KMS-11 (cell line): ENCODE results near the gene OSBP2.

Experiments used
- H2AFZ ChIP-seq: fragments of 200-600 bp; sonication (generic); 2 replicates; pipeline ENCODE4 v1.6.1; 2016; ENCODE audit warnings: antibody characterized with exemption, mixed run types, low read depth
- H3K27ac ChIP-seq: fragments of 200-600 bp; sonication (generic); 2 replicates; pipeline ENCODE4 v1.6.1; 2016; ENCODE audit warnings: mild to moderate bottlenecking, mixed run types
- H3K27me3 ChIP-seq: fragments of 200-600 bp; sonication (generic); 2 replicates; pipeline ENCODE4 v1.6.1; 2017; ENCODE audit warnings: mild to moderate bottlenecking, low read depth, mixed run types, moderate library complexity; ENCODE audit not compliant: insufficient read depth
- H3K36me3 ChIP-seq: fragments of 200-600 bp; sonication (generic); 2 replicates; pipeline ENCODE4 v1.6.1; 2017; ENCODE audit warnings: mild to moderate bottlenecking, mixed run types; ENCODE audit not compliant: insufficient read depth
- H3K4me1 ChIP-seq: fragments of 200-600 bp; sonication (generic); 2 replicates; pipeline ENCODE4 v1.6.1; 2016; ENCODE audit warnings: mild to moderate bottlenecking, low read depth, mixed run types; ENCODE audit not compliant: poor library complexity, severe bottlenecking
- H3K4me2 ChIP-seq: fragments of 200-600 bp; sonication (generic); 2 replicates; pipeline ENCODE4 v1.7.0; 2016; ENCODE audit warnings: mild to moderate bottlenecking, mixed run types
- H3K4me3 ChIP-seq: fragments of 200-600 bp; sonication (generic); IDR thresholded peaks from 2 replicates; pipeline ENCODE4 v1.6.1; 2017; ENCODE audit warnings: low read depth, low read length, mixed read lengths; ENCODE audit not compliant: insufficient read depth
- H3K79me2 ChIP-seq: fragments of 200-600 bp; sonication (generic); 2 replicates; pipeline ENCODE4 v1.6.1; 2016; ENCODE audit warnings: low read depth, mixed run types; ENCODE audit not compliant: insufficient read depth
- H3K9ac ChIP-seq: fragments of 200-600 bp; sonication (generic); 2 replicates; pipeline ENCODE4 v1.6.1; 2016; ENCODE audit warnings: mild to moderate bottlenecking, mixed run types
- H4K20me1 ChIP-seq: fragments of 200-600 bp; sonication (generic); 2 replicates; pipeline ENCODE4 v1.6.1; 2016; ENCODE audit warnings: mild to moderate bottlenecking, mixed run types; ENCODE audit not compliant: insufficient read depth
- TF ChIP-seq, protein P1 (sequence below): fragments of 200-600 bp; sonication (generic); conservative IDR thresholded peaks from 2 replicates; pipeline ENCODE4 v1.6.1; 2017; ENCODE audit warnings: low read depth, mild to moderate bottlenecking, antibody characterized with exemption, low read length, moderate library complexity, mixed read lengths

Gene OSBP2

DNA sequence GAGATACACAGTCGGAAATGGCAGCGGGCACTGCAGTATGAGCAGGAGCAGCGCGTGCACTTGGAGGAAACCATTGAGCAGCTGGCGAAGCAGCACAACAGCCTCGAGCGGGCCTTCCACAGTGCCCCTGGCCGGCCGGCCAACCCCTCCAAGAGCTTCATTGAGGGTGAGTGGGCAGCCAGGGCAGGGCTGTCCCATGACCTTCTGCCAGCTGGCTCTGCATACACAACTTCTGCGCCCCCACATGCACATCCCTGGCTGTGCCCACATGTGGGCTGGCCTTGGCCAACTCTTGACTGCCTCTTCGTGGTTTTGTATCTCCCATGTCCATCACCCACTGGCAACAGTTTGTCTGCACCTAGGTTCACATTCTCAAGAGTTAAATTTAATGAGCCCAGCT, 192.8 kb downstream of the OSBP2 start:
- TF ChIP-seq, protein P1, sequence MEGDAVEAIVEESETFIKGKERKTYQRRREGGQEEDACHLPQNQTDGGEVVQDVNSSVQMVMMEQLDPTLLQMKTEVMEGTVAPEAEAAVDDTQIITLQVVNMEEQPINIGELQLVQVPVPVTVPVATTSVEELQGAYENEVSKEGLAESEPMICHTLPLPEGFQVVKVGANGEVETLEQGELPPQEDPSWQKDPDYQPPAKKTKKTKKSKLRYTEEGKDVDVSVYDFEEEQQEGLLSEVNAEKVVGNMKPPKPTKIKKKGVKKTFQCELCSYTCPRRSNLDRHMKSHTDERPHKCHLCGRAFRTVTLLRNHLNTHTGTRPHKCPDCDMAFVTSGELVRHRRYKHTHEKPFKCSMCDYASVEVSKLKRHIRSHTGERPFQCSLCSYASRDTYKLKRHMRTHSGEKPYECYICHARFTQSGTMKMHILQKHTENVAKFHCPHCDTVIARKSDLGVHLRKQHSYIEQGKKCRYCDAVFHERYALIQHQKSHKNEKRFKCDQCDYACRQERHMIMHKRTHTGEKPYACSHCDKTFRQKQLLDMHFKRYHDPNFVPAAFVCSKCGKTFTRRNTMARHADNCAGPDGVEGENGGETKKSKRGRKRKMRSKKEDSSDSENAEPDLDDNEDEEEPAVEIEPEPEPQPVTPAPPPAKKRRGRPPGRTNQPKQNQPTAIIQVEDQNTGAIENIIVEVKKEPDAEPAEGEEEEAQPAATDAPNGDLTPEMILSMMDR = no peak
- Histone ChIP-seq H3K4me1 (no peaks in the 10 kb centered on the region), H3K4me2 (no peak overlapping the region), H3K4me3 (no peak overlapping the region), H3K27me3 (no peaks in the 10 kb centered on the region), H3K79me2 (no peaks in the 10 kb centered on the region), H3K27ac (no peak overlapping the region), H2AFZ (no peak overlapping the region), H4K20me1 (no peaks in the 10 kb centered on the region), H3K9ac (no peak overlapping the region), H3K36me3 (no peaks in the 10 kb centered on the region)

DNA sequence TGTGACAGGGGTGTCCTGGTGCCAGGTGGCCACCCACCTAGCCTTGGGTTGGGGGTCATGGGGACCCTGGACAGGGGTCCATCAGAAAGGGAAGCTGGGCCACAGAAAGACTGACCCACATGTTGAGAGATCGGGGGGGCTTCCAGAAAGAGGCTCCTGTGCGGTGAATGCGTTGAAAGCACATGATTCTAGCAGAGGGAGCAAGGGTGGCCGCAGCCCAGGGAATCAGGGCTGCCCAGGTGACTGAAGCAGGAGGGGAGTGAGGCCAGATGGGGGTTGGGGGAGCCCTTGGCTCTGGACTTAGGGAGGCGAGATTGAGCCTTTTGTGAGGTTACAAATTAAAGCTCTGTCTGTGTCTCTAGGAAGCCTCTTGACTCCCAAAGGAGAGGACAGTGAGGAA, 193.2 kb downstream of the OSBP2 start:
- TF ChIP-seq, protein P1 = no peak
- Histone ChIP-seq H3K36me3 (no peaks in the 10 kb centered on the region), H3K4me2 (no peak overlapping the region), H3K4me3 (no peak overlapping the region), H3K79me2 (no peaks in the 10 kb centered on the region), H3K9ac (no peak overlapping the region), H2AFZ (no peak overlapping the region), H3K27me3 (no peaks in the 10 kb centered on the region), H3K27ac (no peak overlapping the region), H4K20me1 (no peaks in the 10 kb centered on the region), H3K4me1 (no peaks in the 10 kb centered on the region)

DNA sequence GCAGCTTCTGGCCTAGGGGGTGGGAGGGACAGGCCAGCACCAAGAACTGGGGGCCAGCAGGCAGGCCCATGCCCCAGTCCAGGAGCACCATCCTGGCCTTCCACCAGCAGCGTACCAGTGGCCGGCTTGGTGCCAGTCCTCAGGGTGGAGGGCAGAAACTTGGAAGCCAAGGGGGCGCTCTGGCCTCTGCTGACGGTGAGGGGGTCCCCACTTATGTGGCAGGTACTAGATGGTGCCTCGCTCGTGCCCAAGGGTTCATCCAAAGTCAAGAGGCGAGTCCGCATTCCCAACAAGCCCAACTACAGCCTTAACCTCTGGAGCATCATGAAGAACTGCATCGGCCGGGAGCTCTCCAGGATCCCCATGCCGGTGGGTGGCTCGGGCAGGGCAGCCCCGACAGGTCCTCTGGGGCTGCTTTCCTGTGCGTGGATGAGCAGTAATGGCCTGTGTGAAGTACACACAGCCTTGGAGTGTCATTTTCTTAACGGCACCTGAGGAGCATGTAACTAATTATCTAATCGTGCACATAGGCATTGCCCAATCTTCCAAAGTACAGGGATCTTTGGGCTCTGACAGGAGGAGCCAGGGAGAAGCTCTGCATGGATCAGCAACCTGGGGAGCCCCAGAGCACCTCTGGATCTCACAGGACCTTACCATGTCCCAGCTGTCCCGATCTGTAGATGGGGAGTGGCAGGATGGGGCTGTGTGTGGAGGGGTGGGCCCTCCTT, 194.8 kb downstream of the OSBP2 start:
- Histone ChIP-seq H3K36me3 (no peaks in the 10 kb centered on the region), H3K79me2 (no peaks in the 10 kb centered on the region), H4K20me1 (no peaks in the 10 kb centered on the region), H3K27me3 (no peaks in the 10 kb centered on the region), H3K4me1 (no peaks in the 10 kb centered on the region), H3K9ac (no peak overlapping the region), H2AFZ (no peak overlapping the region), H3K4me3 (no peak overlapping the region), H3K27ac (no peak overlapping the region), H3K4me2 (no peak overlapping the region)
- TF ChIP-seq, protein P1 = no peak

DNA sequence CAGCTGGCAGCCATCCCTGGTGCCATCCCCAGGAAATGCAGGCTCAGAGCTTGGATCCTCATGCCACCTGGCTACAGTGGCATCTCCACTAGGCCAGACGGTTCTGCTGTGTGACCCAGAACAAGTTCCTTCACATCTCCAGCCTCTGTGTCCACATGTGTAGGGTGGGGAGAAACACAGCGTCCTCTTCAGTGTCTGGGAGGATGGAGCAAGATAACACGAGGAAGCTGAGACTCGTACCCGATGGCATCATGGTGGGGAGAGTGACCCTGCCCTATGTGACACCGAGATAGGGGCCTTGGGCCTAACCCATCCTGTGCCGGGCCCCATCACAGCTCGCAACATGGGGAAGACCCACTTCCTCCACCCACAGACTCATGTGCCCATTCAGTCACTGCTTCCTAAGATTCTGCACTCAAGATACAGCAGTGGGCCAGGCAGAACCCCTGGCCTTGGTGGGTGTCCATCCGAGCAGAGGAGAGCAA, 195.4 kb downstream of the OSBP2 start:
- H4K20me1 ChIP-seq = no peaks in the 10 kb centered on the region
- H3K36me3 ChIP-seq = no peaks in the 10 kb centered on the region
- H3K27me3 ChIP-seq = no peaks in the 10 kb centered on the region
- no peaks in the 10 kb centered on the region for H3K4me1 ChIP-seq
- no peak overlapping the region for H3K27ac ChIP-seq
- TF ChIP-seq, protein P1 = no peak
- H3K79me2 ChIP-seq = no peaks in the 10 kb centered on the region
- H2AFZ ChIP-seq = no peak overlapping the region
- H3K4me2 ChIP-seq = no peak overlapping the region
- H3K4me3 ChIP-seq = no peak overlapping the region
- no peak overlapping the region for H3K9ac ChIP-seq
